GM13977 (cell line): ENCODE data around the gene SLC25A22.

Experiments
- DNase-seq: peaks from one replicate; pipeline ENCODE4 v3.0.0; 2012; ENCODE audit warnings: low spot score
- in situ Hi-C: fragments of 300-500 bp; cut with MboI; formaldehyde crosslinking; loops from one replicate; pipeline ENCODE4 v1.12.0; 2022; ENCODE audit warnings: low sequenced_read_pairs, low pct_unique_long_range_greater_than_20kb, mixed read lengths, inconsistent platforms; ENCODE audit not compliant: unreplicated experiment
- TF ChIP-seq, protein P1 (sequence below): IDR thresholded peaks from 2 replicates; pipeline ENCODE4 v1.5.1; 2012; ENCODE audit warnings: mild to moderate bottlenecking, control low read depth; ENCODE audit not compliant: insufficient read depth; ENCODE audit errors: extremely low read depth, missing control alignments

The SLC25A22 gene

DNA sequence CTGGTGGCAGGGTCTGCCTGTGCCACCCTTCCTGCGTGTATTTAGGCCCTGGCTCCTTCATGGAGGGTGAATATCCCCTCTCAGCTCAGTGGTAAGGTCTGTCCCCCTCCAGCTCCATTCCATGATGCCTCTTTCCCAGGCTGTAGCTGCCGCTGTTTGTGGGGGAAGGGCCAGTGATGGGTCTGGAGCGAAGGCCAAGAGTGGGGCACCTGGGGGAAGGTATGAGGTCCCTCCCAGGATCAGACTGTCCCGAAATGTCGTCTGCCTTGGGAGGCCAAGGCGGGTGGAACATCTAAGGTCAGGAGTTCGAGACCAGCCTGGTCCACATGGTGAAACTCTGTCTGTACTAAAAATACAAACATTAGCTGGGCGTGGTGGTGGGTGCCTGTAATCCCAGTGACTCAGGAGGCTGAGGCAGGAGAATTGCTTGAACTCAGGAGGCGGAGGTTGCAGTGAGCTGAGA lies 35.8 kb upstream of the SLC25A22 start:
- in situ Hi-C loops: no loop called here
- DNase-seq: no peak

GRCh38 chr11:833114-833791 lies 35.2 kb upstream of the SLC25A22 start:
- in situ Hi-C loops: no loop called here
- peak; percentile 72 for DNase-seq
- TF ChIP-seq, protein P1, sequence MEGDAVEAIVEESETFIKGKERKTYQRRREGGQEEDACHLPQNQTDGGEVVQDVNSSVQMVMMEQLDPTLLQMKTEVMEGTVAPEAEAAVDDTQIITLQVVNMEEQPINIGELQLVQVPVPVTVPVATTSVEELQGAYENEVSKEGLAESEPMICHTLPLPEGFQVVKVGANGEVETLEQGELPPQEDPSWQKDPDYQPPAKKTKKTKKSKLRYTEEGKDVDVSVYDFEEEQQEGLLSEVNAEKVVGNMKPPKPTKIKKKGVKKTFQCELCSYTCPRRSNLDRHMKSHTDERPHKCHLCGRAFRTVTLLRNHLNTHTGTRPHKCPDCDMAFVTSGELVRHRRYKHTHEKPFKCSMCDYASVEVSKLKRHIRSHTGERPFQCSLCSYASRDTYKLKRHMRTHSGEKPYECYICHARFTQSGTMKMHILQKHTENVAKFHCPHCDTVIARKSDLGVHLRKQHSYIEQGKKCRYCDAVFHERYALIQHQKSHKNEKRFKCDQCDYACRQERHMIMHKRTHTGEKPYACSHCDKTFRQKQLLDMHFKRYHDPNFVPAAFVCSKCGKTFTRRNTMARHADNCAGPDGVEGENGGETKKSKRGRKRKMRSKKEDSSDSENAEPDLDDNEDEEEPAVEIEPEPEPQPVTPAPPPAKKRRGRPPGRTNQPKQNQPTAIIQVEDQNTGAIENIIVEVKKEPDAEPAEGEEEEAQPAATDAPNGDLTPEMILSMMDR: no peak

More for the DNA sequence above, 35.8 kb upstream of the SLC25A22 start:
- TF ChIP-seq, protein P1: no peak

- peak; percentile 88 for DNase-seq
- in situ Hi-C loops: no loop called here
- TF ChIP-seq, protein P1: no peak
Observed at GRCh38 chr11:832529-833113, 34.5 kb upstream of the SLC25A22 start, which contains the start of gene CD151. CD151 (plus strand) TSS chr11:832952; CDS start chr11:836070, 3,118 bp downstream.

DNA sequence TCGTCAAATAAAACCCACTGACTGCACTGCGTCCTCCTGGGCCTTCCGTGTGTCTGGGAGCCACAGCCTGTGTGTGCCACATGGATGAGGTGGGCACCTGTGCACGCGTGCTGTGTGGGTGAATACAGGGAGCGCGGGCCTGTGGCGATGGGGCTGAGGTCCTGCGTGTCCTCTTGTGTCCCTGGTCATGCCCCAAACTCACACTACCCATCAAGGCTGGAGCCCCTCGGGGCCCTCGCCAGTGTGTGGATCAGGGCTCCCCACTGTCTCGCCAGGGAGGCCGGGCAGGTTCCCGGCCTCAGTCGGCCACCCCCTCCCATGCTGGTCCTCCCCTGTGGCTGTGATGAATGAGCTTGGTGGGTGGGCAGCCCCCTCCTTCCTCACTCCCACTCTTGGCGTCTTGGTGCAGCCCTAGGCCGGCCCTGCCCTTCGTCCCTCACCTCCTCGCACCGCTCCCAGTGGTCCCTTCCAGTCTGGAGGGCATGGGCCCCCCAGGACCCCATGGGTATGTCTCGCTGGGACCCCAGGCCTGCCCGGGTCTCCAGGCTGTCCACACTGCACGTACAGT lies 34.0 kb upstream of the SLC25A22 start:
- no peak for DNase-seq
- TF ChIP-seq, protein P1: no peak

DNA sequence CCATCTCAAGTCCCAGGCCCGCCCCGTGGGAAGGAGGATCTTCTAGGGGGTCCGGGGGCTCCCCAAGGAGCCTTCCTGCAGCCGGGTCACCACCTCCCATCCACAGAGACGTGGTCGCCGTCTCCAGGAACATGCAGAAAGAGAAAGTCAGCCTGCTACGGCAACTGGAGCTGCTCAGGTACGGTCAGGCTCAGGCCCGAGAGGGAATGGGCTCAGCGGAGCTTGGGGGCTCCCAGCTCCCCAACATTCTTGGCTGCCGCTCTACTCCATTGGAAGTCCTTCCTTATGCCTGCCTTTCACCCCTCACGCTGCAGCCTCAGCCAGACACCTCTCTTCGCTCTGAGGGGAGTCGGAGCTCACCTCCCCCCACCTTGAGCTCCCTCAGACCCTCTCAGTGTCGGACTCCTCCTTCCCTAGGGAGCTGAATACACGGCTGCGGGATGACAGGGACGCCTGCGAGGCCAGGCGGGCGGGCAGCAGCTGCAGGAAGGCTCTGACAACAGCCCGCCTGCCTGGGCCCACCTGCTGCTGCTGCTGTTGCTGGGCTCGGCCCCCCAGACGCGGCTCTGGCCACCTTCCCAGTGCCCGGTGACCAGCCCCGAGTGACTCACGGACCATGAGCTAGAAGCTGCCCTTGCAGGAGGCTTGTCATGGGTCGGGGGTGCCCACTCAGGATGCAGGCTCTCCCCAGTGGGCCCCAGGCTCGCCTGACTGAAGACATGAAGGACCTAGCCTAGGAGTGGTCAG lies 33.2 kb upstream of the SLC25A22 start:
- TF ChIP-seq, protein P1: no peak
- in situ Hi-C loops: no loop called here
- no peak for DNase-seq

More for the DNA sequence above, 34.0 kb upstream of the SLC25A22 start:
- in situ Hi-C loops: no loop called here
